Liver (tissue), 3 donors: ENCODE measurements around the gene BRD1.

Source experiments
- CTCF ChIP-seq: fragments of 150-350 bp; IDR thresholded peaks from 2 replicates; pipeline ENCODE4 v1.5.1; 2017; ENCODE audit warnings: improper control_type of control experiment, low read depth, low read length; ENCODE audit not compliant: missing input control
- SP1 ChIP-seq: IDR thresholded peaks from 2 replicates; pipeline ENCODE4 v1.6.1; 2018; ENCODE audit warnings: antibody characterized with exemption, mild to moderate bottlenecking
- donor health status: healthy.
- donor health status: healthy.

- TF ChIP-seq CTCF (no peak), SP1 (no peak)
Measured at GRCh38 chr22:49739138-49739537, 88.5 kb downstream of the BRD1 start.
